Upper lobe of left lung (tissue), 6 donors: ENCODE data around the gene MRPS15. TPM values are rescaled to one million over a fixed set of nuclear protein-coding genes. Genes with fewer than 3 reads are reported as not detected.
A peak's percentile ranks its signal among the peaks of the same experiment; 100 is the strongest.

Source experiments
- ATAC-seq, 2 donors: fragments of 200-7000 bp; cut with Tn5 transposase; one replicate each; pipeline ENCODE4 v1.9.1; 2022; ENCODE audit warnings: mild to moderate bottlenecking in 2 of 2, moderate library complexity in 2 of 2; ENCODE audit not compliant: low FRiP score in 2 of 2
- DNase-seq, 2 donors: peaks; one replicate each; pipeline ENCODE4 v3.0.0-alpha.2; 2019 to 2020
- H3K27ac ChIP-seq, 4 donors: fragments of 200-600 bp; sonication (generic); one replicate each; pipeline ENCODE4 v1.5.1; 2016 to 2019
- H3K27me3 ChIP-seq, 4 donors: fragments of 200-600 bp; sonication (generic); one replicate each; pipeline ENCODE4 v1.5.1; 2017 to 2019
- H3K36me3 ChIP-seq, 4 donors: fragments of 200-600 bp; sonication (generic); one replicate each; pipeline ENCODE4 v1.5.1; 2016 to 2019
- H3K4me1 ChIP-seq, 4 donors: fragments of 200-600 bp; sonication (generic); one replicate each; pipeline ENCODE4 v1.5.1; 2018 to 2019
- H3K4me3 ChIP-seq, 4 donors: fragments of 200-600 bp; sonication (generic); one replicate each; pipeline ENCODE4 v1.5.1; 2017 to 2019; ENCODE audit warnings: mild to moderate bottlenecking in 2 of 4, moderate library complexity in 1 of 4
- H3K9me3 ChIP-seq, 4 donors: fragments of 200-600 bp; sonication (generic); one replicate each; pipeline ENCODE4 v1.5.1; 2018 to 2019
- EP300 ChIP-seq, 4 donors: sonication (generic); formaldehyde crosslinking; IDR thresholded peaks; one replicate each; pipeline ENCODE4 v1.5.1; 2017; ENCODE audit warnings: antibody characterized with exemption in 4 of 4, control low read depth in 2 of 4
- POLR2A ChIP-seq, 4 donors: fragments of 450-650 bp; IDR thresholded peaks; one replicate each; pipeline ENCODE4 v1.5.1; 2016 to 2017; ENCODE audit warnings: antibody characterized with exemption in 4 of 4, mild to moderate bottlenecking in 2 of 4
- POLR2AphosphoS5 ChIP-seq, 2 donors: sonication (generic); formaldehyde crosslinking; IDR thresholded peaks; one replicate each; pipeline ENCODE4 v1.5.1; 2017; ENCODE audit warnings: antibody characterized with exemption in 2 of 2
- WGBS, 2 donors: methylation state at CpG; one replicate each; pipeline ENCODE4 v1.1.5; 2017 to 2018; 5-methylcytosine and 5-hydroxymethylcytosine counted together
- total RNA-seq, 6 donors: library from RNA; depleted of rRNA in 4 of 6; stranded (reverse); fragments of >200 nt in 4 of 6; gene quantifications; one replicate each; pipeline versions ENCODE4 v1.1.0 to v1.2.1, GENCODE V29; 2016 to 2021
- TF ChIP-seq, protein P1 (sequence below), 6 experiments: fragments of 450-650 bp in 4 of 6; fragments of 200-600 bp in 2 of 6; sonication (generic) in 2 of 6; IDR thresholded peaks; one replicate each; pipeline ENCODE4 v1.5.1; 2016 to 2019; ENCODE audit warnings: antibody characterized with exemption in 6 of 6
- donor health status: DM: no; HTN: no; CAD: no; lungs with moderate emphysema.
- donor health status: DM: no; HTN: yes; CAD: no; lungs with severe emphysema.

The MRPS15 gene
- total RNA-seq, 6 donors from 2014 or later: 43.0 to 83.6 (median 66.1) TPM

DNA sequence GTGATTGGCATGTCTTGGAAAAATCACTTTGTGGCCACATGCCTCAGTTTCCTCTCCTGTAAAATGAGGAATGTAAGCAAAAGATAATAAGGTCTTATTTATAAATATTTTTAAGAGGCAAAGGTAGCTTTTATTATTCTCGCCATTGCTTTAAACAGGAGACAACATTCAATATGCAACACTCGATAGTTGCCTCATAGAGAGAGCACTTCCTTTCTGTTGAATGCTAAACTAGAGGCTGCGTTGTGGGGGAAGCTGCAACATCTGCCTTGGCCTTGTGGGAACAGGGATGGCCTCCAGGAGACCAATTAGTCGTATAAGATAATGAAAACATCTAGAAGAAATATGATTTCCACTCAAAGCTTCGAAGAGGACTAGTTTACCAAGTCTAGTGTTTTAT, 17.4 kb downstream of the MRPS15 start:
- TF ChIP-seq, protein P1, sequence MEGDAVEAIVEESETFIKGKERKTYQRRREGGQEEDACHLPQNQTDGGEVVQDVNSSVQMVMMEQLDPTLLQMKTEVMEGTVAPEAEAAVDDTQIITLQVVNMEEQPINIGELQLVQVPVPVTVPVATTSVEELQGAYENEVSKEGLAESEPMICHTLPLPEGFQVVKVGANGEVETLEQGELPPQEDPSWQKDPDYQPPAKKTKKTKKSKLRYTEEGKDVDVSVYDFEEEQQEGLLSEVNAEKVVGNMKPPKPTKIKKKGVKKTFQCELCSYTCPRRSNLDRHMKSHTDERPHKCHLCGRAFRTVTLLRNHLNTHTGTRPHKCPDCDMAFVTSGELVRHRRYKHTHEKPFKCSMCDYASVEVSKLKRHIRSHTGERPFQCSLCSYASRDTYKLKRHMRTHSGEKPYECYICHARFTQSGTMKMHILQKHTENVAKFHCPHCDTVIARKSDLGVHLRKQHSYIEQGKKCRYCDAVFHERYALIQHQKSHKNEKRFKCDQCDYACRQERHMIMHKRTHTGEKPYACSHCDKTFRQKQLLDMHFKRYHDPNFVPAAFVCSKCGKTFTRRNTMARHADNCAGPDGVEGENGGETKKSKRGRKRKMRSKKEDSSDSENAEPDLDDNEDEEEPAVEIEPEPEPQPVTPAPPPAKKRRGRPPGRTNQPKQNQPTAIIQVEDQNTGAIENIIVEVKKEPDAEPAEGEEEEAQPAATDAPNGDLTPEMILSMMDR (IDR thresholded peaks at IDR 0.05): no peak
- TF ChIP-seq POLR2A (IDR thresholded peaks at IDR 0.05) (no peak), POLR2AphosphoS5 (IDR thresholded peaks at IDR 0.05) (no peak), EP300 (IDR thresholded peaks at IDR 0.05) (no peak)
- DNase-seq: no peak
- no peaks in the 10 kb centered on the region for H3K36me3 ChIP-seq
- H3K4me1 ChIP-seq: peaks cover 4 to 16% (median 9%) of the 10 kb centered on the region in 4 donors
- 54 to 66% methylated on average over 5 of the region's 5 CpGs for WGBS, 2 donors
- H3K9me3 ChIP-seq: no peaks in the 10 kb centered on the region
- no peaks in the 10 kb centered on the region for H3K27me3 ChIP-seq
- no peak overlapping the region for H3K4me3 ChIP-seq
- peak overlapping the region in 1 of 4 donors; percentile 27 for H3K27ac ChIP-seq
- no peak for ATAC-seq

DNA sequence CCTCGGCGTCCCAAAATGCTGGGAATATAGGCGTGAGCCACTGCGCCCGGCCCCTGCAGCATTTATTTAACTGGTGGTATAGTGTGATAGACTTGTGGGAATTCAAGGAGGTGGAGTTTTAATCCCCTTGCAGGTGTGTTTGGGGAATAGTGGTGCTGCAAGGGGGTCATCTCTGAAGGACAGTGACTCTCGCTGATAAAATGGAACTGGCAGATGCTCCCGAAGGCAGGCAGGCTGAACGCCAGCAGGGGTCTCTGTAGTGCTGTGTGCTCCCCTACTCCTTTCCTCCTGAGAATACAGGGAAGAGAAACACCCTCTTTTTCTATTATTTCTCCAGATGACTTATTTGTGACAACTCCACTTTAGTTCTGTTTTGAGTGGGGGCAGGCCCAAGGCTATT, 17.9 kb downstream of the MRPS15 start:
- ATAC-seq: no peak
- 72 to 75% methylated on average over 8 of the region's 8 CpGs for WGBS, 2 donors
- TF ChIP-seq, protein P1 (IDR thresholded peaks at IDR 0.05): peak in 2 of 6 experiments; percentile 10 to 28
- no peak for TF ChIP-seq POLR2A (IDR thresholded peaks at IDR 0.05)
- H3K4me3 ChIP-seq: no peak overlapping the region
- peaks cover 4 to 15% (median 7%) of the 10 kb centered on the region in 4 donors for H3K4me1 ChIP-seq
- no peaks in the 10 kb centered on the region for H3K36me3 ChIP-seq
- peak in 1 of 2 donors; percentile 36 for DNase-seq
- peak overlapping the region in 1 of 4 donors; percentile 27 for H3K27ac ChIP-seq
- H3K9me3 ChIP-seq: no peaks in the 10 kb centered on the region
- H3K27me3 ChIP-seq: no peaks in the 10 kb centered on the region

DNA sequence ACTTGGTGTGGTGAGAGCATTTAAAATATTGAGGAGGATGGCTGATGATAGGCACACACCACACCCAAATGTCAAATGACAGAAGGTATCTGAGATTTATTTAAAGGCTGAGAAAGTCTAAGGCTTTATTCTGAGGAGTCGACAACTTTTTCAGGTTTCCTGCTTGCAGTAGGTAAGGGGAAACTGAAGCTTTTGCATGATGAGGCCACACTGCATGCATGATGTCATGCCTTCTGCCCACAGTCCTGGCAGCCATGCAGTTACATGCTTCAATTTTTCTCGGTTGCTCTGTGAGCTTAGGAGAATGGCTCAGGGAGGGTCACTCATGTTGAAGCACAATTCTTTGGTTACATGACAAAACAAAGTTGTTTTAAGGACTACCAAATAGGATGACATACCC, 20.9 kb downstream of the MRPS15 start:
- Histone ChIP-seq H3K4me1 (peaks cover 0 to 9% (median 0%) of the 10 kb centered on the region in 4 donors), H3K9me3 (no peaks in the 10 kb centered on the region), H3K36me3 (peaks cover 0 to 7% (median 0%) of the 10 kb centered on the region in 4 donors), H3K27me3 (no peaks in the 10 kb centered on the region), H3K4me3 (no peak overlapping the region), H3K27ac (peak overlapping the region in 1 of 4 donors; percentile 11)
- 66 to 78% methylated on average over 2 of the region's 2 CpGs for WGBS, 2 donors
- TF ChIP-seq EP300 (IDR thresholded peaks at IDR 0.05) (no peak), POLR2AphosphoS5 (IDR thresholded peaks at IDR 0.05) (no peak), POLR2A (IDR thresholded peaks at IDR 0.05) (no peak)
- TF ChIP-seq, protein P1 (IDR thresholded peaks at IDR 0.05): no peak
- no peak for DNase-seq
- ATAC-seq: no peak

DNA sequence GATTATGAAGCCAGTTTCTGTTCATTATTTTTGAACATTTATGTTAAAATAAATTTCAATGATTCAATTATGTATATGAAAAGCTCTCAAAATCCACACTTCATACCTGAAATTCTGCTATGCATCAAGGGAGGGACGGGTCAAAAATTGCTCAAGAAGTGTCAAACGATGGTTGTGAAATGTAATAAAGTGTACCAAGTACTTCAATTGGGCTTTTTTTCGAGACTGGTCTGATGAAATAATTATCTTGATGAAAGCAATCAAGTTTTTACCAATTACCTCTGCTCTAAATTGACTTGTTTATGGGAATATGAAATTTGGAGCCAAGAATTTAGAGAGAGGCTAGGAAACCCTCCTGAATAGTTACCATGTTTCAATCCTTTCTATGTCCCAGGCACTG, 21.8 kb downstream of the MRPS15 start:
- ATAC-seq: no peak

More for the DNA sequence above, 21.8 kb downstream of the MRPS15 start:
- H3K27me3 ChIP-seq: no peaks in the 10 kb centered on the region
- WGBS, 2 donors: 46 to 55% methylated on average over 3 of the region's 3 CpGs
- H3K9me3 ChIP-seq: no peaks in the 10 kb centered on the region
- H3K4me1 ChIP-seq: peaks cover 0 to 9% (median 0%) of the 10 kb centered on the region in 4 donors
- H3K36me3 ChIP-seq: peaks cover 0 to 10% (median 1%) of the 10 kb centered on the region in 4 donors
- no peak overlapping the region for H3K27ac ChIP-seq
- DNase-seq: no peak
- H3K4me3 ChIP-seq: no peak overlapping the region
- TF ChIP-seq POLR2A (IDR thresholded peaks at IDR 0.05) (no peak), EP300 (IDR thresholded peaks at IDR 0.05) (no peak), POLR2AphosphoS5 (IDR thresholded peaks at IDR 0.05) (no peak)
- TF ChIP-seq, protein P1 (IDR thresholded peaks at IDR 0.05): no peak
